Calu3 (cell line): ENCODE measurements around the gene AGMAT. TPM values are rescaled to one million over a fixed set of nuclear protein-coding genes. Genes with fewer than 3 reads are reported as not detected.

Source experiments
- BruUV-seq: library from RNA; stranded (reverse); fragments of 400-500 nt; replicated peaks from 2 replicates; lab custom pipeline; 2021; lab: Mats Ljungman, UMichigan
- CTCF ChIA-PET: fragments of 300-600 bp; sonication (Branson Sonifier 250); formaldehyde crosslinking; loops from one replicate; lab custom pipeline; 2022; ENCODE audit warnings: antibody characterized with exemption; lab: Charles Lee
- DNase-seq: peaks from one replicate; pipeline ENCODE4 v3.0.0; 2022
- H3K27ac Mint-ChIP-seq: one replicate; pipeline ENCODE4 v1.8.0; 2022; ENCODE audit warnings: mixed read lengths; ENCODE audit not compliant: unreplicated experiment
- H3K27me3 Mint-ChIP-seq: one replicate; pipeline ENCODE4 v1.8.0; 2022; ENCODE audit warnings: mixed read lengths; ENCODE audit not compliant: unreplicated experiment
- H3K36me3 Mint-ChIP-seq: one replicate; pipeline ENCODE4 v1.8.0; 2022; ENCODE audit warnings: mild to moderate bottlenecking, moderate library complexity, mixed read lengths; ENCODE audit not compliant: insufficient read depth, unreplicated experiment
- H3K4me1 Mint-ChIP-seq: one replicate; pipeline ENCODE4 v1.8.0; 2022; ENCODE audit warnings: mild to moderate bottlenecking, low read depth, mixed read lengths; ENCODE audit not compliant: unreplicated experiment
- H3K4me3 Mint-ChIP-seq: one replicate; pipeline ENCODE4 v1.8.0; 2022; ENCODE audit warnings: mild to moderate bottlenecking, low read depth, moderate library complexity, mixed read lengths; ENCODE audit not compliant: unreplicated experiment
- H3K9me3 Mint-ChIP-seq: one replicate; pipeline ENCODE4 v1.8.0; 2022; ENCODE audit warnings: low read depth, mixed read lengths; ENCODE audit not compliant: unreplicated experiment
- intact Hi-C: fragments of 100-400 bp; cut with micrococcal nuclease; formaldehyde crosslinking; loops from one replicate; pipeline ENCODE4 v1.10.0; 2022; ENCODE audit not compliant: unreplicated experiment
- total RNA-seq: library from RNA; stranded (reverse); gene quantifications from 2 replicates; pipeline ENCODE4 v1.2.3, GENCODE V29; 2022
- TF ChIP-seq, protein P1 (sequence below): fragments of 200-600 bp; IDR thresholded peaks from one replicate; pipeline ENCODE4 v1.8.0; 2022; ENCODE audit warnings: antibody characterized with exemption; ENCODE audit not compliant: unreplicated experiment

Gene AGMAT
- total RNA-seq, 1 experiment from 2014 or later: 2.5 TPM

DNA sequence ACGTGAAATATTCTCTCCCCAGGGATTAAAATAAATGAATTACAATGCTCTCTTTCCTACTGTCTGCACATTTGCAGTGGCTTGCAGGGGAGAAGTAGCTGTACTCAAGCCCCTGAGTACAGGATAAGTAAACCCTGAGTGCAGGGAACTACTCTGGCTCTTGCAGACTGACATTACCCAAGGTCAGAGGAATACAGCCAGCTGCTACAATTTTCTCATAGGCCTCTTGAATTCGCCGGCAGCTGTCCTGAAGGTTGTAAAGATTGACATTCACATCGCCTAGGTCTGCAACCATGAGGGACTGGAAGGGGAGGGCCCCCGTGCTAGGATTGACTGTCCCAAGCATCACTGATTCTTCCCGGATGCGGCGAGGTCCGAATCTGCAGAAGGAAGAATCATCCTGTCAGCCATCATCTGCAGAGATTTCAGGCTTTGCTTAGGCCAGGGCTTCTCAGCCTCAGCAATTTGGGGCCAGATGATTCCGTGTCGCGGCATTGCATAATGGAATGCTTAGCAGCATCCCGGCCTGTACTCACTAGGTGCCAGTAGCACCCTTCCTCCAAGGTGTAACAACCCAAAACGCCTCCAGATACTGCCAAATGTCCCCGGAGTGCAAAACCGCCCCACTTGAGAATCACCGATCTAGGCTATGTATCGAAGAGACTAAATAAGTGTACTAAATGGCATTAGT is 1.7 kb downstream of the AGMAT start:
- peaks cover 7% of the 10 kb centered on the region for H3K36me3 Mint-ChIP-seq
- BruUV-seq: no TSS peak
- no peak for DNase-seq
- no peaks in the 10 kb centered on the region for H3K27me3 Mint-ChIP-seq
- TF ChIP-seq, protein P1, sequence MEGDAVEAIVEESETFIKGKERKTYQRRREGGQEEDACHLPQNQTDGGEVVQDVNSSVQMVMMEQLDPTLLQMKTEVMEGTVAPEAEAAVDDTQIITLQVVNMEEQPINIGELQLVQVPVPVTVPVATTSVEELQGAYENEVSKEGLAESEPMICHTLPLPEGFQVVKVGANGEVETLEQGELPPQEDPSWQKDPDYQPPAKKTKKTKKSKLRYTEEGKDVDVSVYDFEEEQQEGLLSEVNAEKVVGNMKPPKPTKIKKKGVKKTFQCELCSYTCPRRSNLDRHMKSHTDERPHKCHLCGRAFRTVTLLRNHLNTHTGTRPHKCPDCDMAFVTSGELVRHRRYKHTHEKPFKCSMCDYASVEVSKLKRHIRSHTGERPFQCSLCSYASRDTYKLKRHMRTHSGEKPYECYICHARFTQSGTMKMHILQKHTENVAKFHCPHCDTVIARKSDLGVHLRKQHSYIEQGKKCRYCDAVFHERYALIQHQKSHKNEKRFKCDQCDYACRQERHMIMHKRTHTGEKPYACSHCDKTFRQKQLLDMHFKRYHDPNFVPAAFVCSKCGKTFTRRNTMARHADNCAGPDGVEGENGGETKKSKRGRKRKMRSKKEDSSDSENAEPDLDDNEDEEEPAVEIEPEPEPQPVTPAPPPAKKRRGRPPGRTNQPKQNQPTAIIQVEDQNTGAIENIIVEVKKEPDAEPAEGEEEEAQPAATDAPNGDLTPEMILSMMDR: no peak
- CTCF ChIA-PET: no interaction called here
- H3K4me3 Mint-ChIP-seq: peak overlapping the region; percentile 61
- intact Hi-C loops: no loop called here
- H3K27ac Mint-ChIP-seq: no peak overlapping the region
- H3K9me3 Mint-ChIP-seq: no peaks in the 10 kb centered on the region
- no peaks in the 10 kb centered on the region for H3K4me1 Mint-ChIP-seq

DNA sequence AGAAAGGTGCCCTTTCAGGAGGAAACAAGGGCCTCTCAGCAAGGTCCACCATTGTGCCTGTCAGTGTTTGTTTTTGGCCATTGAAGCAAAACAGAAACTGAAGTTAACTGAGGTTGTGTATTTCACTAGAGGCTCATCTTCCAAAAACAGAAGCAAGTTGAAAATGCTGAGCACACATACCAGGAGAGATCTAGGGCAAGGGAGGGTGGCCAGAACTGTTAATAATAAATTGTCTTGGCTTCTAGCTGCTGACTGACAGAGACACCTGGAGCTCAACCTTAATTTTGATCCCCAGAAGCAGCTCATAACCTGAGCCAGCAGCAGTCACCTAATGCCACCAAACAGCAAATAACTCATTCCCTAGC is 5.2 kb downstream of the AGMAT start:
- Mint-ChIP-seq H3K4me1 (no peaks in the 10 kb centered on the region), H3K27me3 (no peaks in the 10 kb centered on the region), H3K36me3 (peaks cover 5% of the 10 kb centered on the region), H3K27ac (no peak overlapping the region), H3K9me3 (no peaks in the 10 kb centered on the region), H3K4me3 (no peak overlapping the region)
- CTCF ChIA-PET: no interaction called here
- no TSS peak for BruUV-seq
- TF ChIP-seq, protein P1: no peak
- DNase-seq: no peak
- intact Hi-C loops: no loop called here

GRCh38 chr1:15578921-15579682 is 5.7 kb downstream of the AGMAT start:
- no TSS peak for BruUV-seq
- Mint-ChIP-seq H3K36me3 (no peaks in the 10 kb centered on the region), H3K27me3 (no peaks in the 10 kb centered on the region), H3K4me1 (no peaks in the 10 kb centered on the region), H3K4me3 (no peak overlapping the region), H3K27ac (no peak overlapping the region), H3K9me3 (no peaks in the 10 kb centered on the region)
- TF ChIP-seq, protein P1: no peak
- intact Hi-C loops: no loop called here
- no peak for DNase-seq
- CTCF ChIA-PET: no interaction called here

- no peaks in the 10 kb centered on the region for H3K4me1 Mint-ChIP-seq
- no peak overlapping the region for H3K4me3 Mint-ChIP-seq
- DNase-seq: no peak
- TF ChIP-seq, protein P1: no peak
- H3K36me3 Mint-ChIP-seq: no peaks in the 10 kb centered on the region
- no TSS peak for BruUV-seq
- intact Hi-C loops: no loop called here
- H3K27ac Mint-ChIP-seq: no peak overlapping the region
- no peaks in the 10 kb centered on the region for H3K9me3 Mint-ChIP-seq
- CTCF ChIA-PET: no interaction called here
- H3K27me3 Mint-ChIP-seq: no peaks in the 10 kb centered on the region
Observed at GRCh38 chr1:15577691-15578090, 7.2 kb downstream of the AGMAT start.
